Measurements from ENCODE around the gene MCF2. TPM values are rescaled to one million over a fixed set of nuclear protein-coding genes. Genes with fewer than 3 reads are reported as not detected.

MCF2 gene
- total and polyA plus RNA-seq, 5 experiments from 2014 or later: 0.13 to 1.5 (median 0.87) TPM; not detected in 1

DNA sequence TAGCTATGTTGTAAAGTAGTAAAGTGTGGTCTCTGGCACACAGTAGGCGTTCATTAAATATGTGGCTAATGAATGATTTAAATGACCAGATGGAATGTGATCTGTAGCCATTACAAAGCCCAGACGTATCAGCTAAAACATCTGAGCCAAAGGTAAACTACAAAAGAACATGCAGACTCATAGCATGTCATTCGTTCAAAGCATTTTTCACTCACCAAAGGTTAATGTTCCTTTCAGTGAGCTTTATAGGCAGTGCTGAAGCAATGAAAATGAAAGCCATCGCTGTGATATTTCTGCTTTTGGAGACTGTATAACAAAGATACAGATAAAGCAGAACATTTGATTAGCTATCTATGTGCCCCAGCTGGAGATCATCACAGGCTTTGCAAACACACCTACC lies 126.9 kb downstream of the MCF2 start:
- H3K27me3 Mint-ChIP-seq: no peaks in the 10 kb centered on the region
- no peaks in the 10 kb centered on the region for H3K9me3 Mint-ChIP-seq
- POLR2A ChIA-PET: no interaction called here
- ATAC-seq (no peak), DNase-seq (no peak)
- H3K36me3 Mint-ChIP-seq: peaks cover 0 to 3% (median 2%) of the 10 kb centered on the region in 3 donors
- H3K27ac Mint-ChIP-seq: no peak overlapping the region
- no peak overlapping the region for H3K4me3 Mint-ChIP-seq
- no peaks in the 10 kb centered on the region for H3K4me1 Mint-ChIP-seq

DNA sequence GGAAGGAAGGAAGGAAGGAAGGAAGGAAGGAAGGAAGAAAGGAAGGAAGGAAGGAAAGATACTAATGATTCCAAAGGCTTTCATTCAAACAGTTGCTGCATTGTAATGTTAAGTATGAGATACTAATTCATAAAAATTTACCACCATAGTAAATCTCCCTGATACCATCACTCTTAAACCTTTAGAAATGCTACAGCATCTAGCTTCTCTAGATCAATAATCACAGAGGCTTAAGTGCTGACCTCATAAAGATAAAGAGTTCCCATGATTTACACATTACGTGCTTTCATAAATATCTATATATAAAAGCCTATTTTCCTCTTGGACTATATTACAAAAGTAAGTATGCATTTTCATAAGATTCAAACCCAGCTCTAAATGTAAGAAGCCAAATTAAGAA lies 141.0 kb downstream of the MCF2 start:
- Mint-ChIP-seq H3K36me3 (no peaks in the 10 kb centered on the region), H3K27ac (peak overlapping the region in 1 of 10 donors; percentile 33), H3K4me1 (no peaks in the 10 kb centered on the region), H3K27me3 (no peaks in the 10 kb centered on the region), H3K4me3 (no peak overlapping the region), H3K9me3 (no peaks in the 10 kb centered on the region)
- ATAC-seq (no peak), DNase-seq (no peak)
- POLR2A ChIA-PET: no interaction called here

DNA sequence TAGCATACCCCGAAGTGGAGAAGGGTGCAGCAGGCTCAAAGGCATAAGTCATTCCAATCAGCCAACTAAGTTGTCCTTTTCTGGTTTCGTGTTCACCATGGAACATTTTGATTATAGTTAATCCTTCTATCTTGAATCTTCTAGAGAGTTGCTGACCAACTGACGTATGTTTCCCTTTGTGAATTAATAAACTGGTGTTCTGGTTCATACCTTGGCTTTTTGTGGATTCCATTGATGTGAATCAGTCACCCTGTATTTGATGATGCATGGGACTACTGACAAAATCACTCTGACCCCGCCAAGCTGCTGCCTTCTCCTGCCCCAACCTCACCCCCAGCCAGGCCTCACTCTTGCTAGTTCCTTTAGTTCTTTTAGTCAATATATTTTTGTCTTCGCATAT lies 144.7 kb downstream of the MCF2 start:
- DNase-seq (no peak), ATAC-seq (no peak)
- POLR2A ChIA-PET: no interaction called here
- Mint-ChIP-seq H3K36me3 (no peaks in the 10 kb centered on the region), H3K27ac (no peak overlapping the region), H3K9me3 (no peaks in the 10 kb centered on the region), H3K4me1 (no peaks in the 10 kb centered on the region), H3K27me3 (peaks cover 0 to 2% (median 0%) of the 10 kb centered on the region in 5 donors), H3K4me3 (no peak overlapping the region)

DNA sequence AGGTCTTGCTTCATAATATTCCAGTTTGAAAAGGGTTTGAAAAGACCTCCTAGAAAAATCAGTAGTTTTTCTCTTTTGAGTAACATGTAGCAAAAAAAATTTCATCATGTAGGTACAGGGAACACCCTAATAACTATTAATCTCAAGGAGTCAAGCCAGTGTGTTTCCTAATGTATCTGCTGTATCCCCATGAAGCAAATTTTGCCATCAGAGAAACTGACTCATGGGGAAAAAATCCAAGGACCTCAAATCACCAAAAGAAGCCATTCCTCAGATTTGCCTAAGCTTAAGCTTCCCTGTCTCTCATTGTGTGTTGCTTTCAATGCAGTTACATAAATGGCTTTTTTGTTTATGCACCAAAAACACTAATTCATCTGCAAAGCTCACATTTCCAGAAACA lies 147.7 kb downstream of the MCF2 start:
- Mint-ChIP-seq H3K36me3 (no peaks in the 10 kb centered on the region), H3K27me3 (peaks cover 0 to 2% (median 0%) of the 10 kb centered on the region in 5 donors), H3K9me3 (no peaks in the 10 kb centered on the region), H3K27ac (peak overlapping the region in 1 of 10 donors; percentile 44), H3K4me1 (no peaks in the 10 kb centered on the region), H3K4me3 (no peak overlapping the region)
- DNase-seq: no peak
- ATAC-seq: no peak
- POLR2A ChIA-PET: no interaction called here

DNA sequence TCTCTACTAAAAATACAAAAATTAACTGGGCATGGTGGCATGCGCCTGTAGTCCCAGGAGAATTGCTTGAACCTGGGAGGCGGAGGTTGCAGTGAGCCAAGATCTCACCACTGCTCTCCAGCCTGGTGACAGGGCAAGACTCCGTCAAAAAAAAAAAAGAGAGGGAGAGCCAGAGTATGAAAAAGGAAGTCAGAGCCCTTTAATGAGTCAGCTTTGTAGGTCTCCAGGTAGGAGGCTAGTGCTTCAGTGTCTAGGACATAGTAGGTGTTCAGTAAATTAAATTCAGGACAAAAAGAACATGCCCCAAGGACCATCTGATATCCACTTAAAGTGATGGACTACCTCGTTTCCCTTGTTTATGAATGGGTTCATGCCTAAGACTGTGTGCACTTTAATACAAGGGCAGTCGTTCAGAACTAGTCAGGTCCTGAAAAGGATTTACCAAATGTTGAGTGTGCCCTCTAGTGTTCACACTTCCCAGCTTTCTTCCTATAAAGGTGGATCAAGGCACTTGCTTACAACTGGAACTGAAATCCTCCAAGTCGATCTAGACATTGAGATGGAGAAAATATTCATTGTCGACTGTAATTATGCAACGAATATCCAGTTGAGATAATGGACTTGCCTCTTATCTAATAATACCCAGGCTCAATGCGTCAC lies 148.5 kb downstream of the MCF2 start:
- Mint-ChIP-seq H3K9me3 (no peaks in the 10 kb centered on the region), H3K36me3 (no peaks in the 10 kb centered on the region), H3K27ac (no peak overlapping the region), H3K27me3 (peaks cover 0 to 2% (median 0%) of the 10 kb centered on the region in 5 donors), H3K4me3 (no peak overlapping the region), H3K4me1 (peaks cover 0 to 6% (median 2%) of the 10 kb centered on the region in 4 donors)
- ATAC-seq (no peak), DNase-seq (peak in 2 of 10 donors; percentile 5 to 6)
- POLR2A ChIA-PET: no interaction called here

DNA sequence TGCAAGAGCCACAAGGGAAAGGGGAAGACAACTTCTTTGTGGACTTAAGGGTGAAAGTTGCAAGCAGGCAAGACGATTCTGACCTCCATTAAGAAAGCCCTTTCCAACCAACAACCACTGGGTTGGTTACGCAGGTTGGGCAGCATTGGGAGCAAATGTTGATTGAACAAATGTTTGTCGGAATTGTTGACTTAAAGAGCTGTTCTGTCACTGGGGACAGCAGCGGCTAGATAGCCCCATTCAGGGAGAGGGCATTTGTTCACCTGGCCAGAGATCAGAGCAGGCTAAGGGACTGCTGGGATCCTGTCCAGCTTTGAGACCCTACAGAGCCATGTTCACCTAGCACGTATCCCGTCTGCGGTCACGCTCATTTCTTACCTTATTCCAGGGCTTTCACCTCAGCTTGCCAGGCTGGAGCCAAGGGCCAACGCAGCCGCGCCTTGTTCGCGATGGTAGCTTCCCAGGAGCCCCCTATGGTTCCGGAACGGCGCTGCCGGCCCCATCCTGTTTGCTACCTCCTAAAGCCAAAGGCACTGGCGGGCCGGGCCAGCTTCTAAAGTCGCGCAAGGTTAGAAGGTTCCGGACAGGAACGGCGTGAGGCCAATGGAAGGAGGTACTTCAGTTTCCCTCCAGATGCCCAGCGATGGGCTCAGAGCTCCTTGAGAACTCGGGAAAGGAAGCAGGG lies 152.8 kb downstream of the MCF2 start:
- H3K36me3 Mint-ChIP-seq: no peaks in the 10 kb centered on the region
- no peak overlapping the region for H3K27ac Mint-ChIP-seq
- peaks cover 0 to 11% (median 5%) of the 10 kb centered on the region in 5 donors for H3K27me3 Mint-ChIP-seq
- ATAC-seq: no peak
- no peak for DNase-seq
- no peaks in the 10 kb centered on the region for H3K9me3 Mint-ChIP-seq
- POLR2A ChIA-PET: no interaction called here
- H3K4me1 Mint-ChIP-seq: peaks cover 0 to 18% (median 5%) of the 10 kb centered on the region in 4 donors
- H3K4me3 Mint-ChIP-seq: no peak overlapping the region

DNA sequence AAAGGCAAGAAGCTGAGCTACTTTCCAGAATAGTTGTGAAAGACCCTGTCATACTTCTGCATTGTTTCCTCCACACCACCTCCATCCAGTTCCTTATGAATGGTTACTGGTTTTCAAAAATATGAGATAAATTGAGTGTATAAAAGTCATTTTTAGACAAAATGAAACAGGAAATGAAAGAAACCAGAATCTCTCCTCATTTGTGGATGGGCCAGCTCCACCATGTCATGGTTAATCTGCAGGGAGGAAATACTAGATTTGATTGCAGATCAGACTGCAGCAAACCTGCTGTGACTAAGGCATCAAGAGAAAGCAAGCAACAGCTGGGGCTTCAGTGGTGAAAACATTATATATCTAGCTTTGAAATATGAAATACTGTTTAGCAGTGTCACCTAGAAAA lies 153.6 kb downstream of the MCF2 start:
- Mint-ChIP-seq H3K9me3 (no peaks in the 10 kb centered on the region), H3K27ac (no peak overlapping the region), H3K4me1 (peaks cover 0 to 18% (median 5%) of the 10 kb centered on the region in 4 donors), H3K27me3 (peaks cover 0 to 9% (median 5%) of the 10 kb centered on the region in 5 donors), H3K36me3 (no peaks in the 10 kb centered on the region), H3K4me3 (peak overlapping the region in 1 of 10 donors; percentile 42)
- DNase-seq (no peak), ATAC-seq (no peak)
- POLR2A ChIA-PET: no interaction called here

DNA sequence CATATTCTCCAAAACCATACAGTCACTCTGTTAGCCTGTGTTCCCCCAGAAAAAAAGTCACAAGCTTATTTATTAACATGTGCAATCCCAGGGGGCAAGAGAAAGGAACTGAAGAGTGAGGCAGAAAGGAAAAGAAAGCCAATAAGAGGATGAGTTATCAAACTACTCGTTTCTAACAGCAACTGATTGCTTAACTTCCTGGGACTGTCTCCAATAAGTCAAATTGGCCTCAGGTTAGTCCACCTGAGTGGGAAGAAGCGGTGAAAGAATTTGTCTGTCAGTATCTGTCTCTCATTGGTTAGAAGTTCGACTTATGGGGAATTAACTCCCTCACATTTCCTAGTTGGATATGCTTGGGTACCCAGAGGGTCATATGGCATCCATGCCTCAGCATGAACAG lies 163.4 kb downstream of the MCF2 start:
- DNase-seq: no peak
- Mint-ChIP-seq H3K4me3 (no peak overlapping the region), H3K27me3 (peaks cover 0 to 6% (median 0%) of the 10 kb centered on the region in 5 donors), H3K4me1 (no peaks in the 10 kb centered on the region), H3K9me3 (no peaks in the 10 kb centered on the region), H3K27ac (no peak overlapping the region), H3K36me3 (no peaks in the 10 kb centered on the region)
- no peak for ATAC-seq
- POLR2A ChIA-PET: no interaction called here

DNA sequence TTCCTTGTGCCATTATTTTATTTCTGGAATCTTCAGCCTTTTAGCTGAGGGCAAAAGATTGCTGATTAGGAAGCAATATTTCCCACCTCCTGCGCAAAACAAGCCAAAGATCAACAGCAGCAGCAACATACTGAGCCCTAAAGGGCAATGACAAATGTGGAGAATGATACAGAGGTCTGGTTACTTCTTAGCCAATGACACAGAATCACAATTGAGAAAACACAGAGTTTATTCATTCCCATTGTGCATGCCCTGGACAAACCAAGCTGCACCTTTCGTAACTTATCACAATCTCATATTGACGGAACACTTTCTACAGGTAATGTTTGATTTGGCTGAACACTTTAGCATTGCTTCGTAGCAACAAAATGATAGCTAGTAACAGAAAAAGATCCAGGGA lies 164.0 kb downstream of the MCF2 start:
- DNase-seq (no peak), ATAC-seq (no peak)
- POLR2A ChIA-PET: no interaction called here
- H3K27ac Mint-ChIP-seq: no peak overlapping the region
- H3K4me1 Mint-ChIP-seq: no peaks in the 10 kb centered on the region
- peaks cover 0 to 6% (median 0%) of the 10 kb centered on the region in 5 donors for H3K27me3 Mint-ChIP-seq
- no peak overlapping the region for H3K4me3 Mint-ChIP-seq
- no peaks in the 10 kb centered on the region for H3K9me3 Mint-ChIP-seq
- no peaks in the 10 kb centered on the region for H3K36me3 Mint-ChIP-seq

DNA sequence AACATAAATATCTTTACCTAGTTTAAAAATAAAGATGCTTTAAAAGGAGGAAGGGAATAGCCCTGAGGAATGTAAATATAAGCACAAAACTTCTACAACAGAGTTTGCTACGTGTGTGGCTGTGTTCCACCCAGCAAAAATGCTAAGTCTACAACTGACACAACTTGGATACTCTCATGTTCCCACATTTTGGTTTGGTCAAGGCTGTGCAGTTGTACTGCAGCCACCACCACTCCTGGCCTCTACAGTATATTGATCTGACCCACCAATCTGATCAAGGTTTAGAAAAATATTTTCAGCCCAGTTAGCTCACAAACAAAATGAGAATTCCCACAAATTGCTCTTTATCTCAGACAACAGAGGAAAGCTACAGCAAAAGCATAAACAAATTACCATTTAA lies 165.3 kb downstream of the MCF2 start:
- no peaks in the 10 kb centered on the region for H3K4me1 Mint-ChIP-seq
- H3K27ac Mint-ChIP-seq: no peak overlapping the region
- H3K27me3 Mint-ChIP-seq: peaks cover 0 to 10% (median 0%) of the 10 kb centered on the region in 5 donors
- no peaks in the 10 kb centered on the region for H3K36me3 Mint-ChIP-seq
- DNase-seq (no peak), ATAC-seq (no peak)
- POLR2A ChIA-PET: no interaction called here
- H3K4me3 Mint-ChIP-seq: no peak overlapping the region
- no peaks in the 10 kb centered on the region for H3K9me3 Mint-ChIP-seq

DNA sequence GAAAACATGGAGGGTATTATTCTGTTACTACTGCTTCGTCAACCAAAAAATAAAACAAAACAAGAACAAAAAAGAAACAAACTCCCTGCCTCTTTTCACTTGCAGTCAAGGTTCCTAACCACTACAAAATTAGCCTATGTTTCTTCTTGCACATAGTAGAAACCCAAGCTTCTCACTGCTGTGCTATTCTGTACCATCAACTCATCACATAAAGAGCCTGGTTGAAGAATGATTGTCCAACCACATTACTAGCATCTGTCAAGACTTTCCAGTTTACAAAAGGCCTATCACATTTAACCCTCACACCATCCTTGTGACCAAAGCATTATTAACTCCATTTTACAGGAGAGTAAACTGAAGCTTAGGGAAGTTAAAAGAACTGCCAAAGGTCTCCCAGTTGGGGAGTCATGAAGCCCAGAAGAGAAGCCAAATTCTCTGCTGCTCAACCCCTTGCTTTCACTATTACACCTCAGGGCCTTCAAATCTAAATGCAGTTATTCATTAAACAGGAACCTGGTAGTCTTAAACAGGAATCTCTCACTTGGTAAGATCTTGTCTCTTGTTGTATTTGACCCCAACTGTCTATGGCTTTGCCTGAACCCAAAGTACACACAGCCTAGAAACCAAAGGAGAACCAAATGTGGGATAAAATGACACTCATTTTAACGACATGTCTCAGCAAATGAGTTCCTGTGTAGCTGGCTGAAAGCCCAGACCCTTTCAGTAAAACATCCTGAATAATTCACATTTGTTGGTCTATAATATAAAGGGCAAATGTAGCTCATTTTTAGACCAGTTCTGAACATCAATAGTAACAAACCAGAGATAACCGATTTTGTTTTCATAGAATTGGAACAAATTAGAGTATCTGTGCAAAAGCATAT lies 168.8 kb downstream of the MCF2 start:
- no peaks in the 10 kb centered on the region for H3K9me3 Mint-ChIP-seq
- no peaks in the 10 kb centered on the region for H3K4me1 Mint-ChIP-seq
- POLR2A ChIA-PET: no interaction called here
- ATAC-seq: no peak
- H3K4me3 Mint-ChIP-seq: no peak overlapping the region
- no peaks in the 10 kb centered on the region for H3K36me3 Mint-ChIP-seq
- H3K27me3 Mint-ChIP-seq: peaks cover 0 to 10% (median 0%) of the 10 kb centered on the region in 5 donors
- no peak for DNase-seq
- H3K27ac Mint-ChIP-seq: no peak overlapping the region

DNA sequence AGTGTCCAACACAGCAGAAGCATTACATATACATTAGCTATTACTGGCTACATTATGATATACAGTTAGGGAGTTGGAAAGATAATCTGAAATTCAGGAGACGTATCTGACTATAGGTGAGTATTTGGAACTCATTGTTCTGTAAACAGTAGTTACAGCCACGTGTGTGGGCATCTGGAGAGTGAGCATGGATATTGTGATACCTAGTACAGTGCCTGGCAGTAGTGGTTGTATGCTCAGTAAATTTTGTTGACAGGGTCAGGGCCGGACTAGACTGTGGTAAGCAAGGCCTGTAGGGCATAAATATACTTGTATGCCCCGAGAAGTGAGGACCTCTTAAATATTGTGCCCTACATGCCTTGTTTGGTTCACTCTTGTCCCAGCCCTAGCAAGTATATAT lies 174.5 kb downstream of the MCF2 start:
- ATAC-seq: no peak
- H3K27me3 Mint-ChIP-seq: peaks cover 0 to 1% (median 0%) of the 10 kb centered on the region in 5 donors

DNA sequence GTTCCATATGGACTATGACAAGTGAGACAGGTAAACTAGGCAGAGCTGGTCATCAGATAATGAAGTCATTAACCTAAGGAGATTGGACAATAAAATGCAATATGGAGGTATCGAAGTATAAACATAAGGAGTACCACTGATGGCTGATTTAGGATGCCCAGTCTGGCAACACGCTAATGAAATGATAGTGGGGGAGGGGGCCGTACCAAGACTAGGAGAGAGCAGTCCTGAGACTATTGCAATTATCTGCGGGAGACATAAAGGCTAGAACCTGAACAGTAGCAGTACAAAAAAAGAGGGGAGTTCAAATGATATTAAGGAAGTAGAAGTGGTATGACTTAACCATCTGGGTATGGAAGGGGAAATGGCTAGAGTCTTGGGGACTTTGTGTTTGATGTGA lies 175.1 kb downstream of the MCF2 start:
- no peaks in the 10 kb centered on the region for H3K4me1 Mint-ChIP-seq
- H3K27me3 Mint-ChIP-seq: peaks cover 0 to 1% (median 0%) of the 10 kb centered on the region in 5 donors
- POLR2A ChIA-PET: no interaction called here
- ATAC-seq (no peak), DNase-seq (no peak)
- H3K4me3 Mint-ChIP-seq: no peak overlapping the region
- H3K9me3 Mint-ChIP-seq: no peaks in the 10 kb centered on the region
- H3K27ac Mint-ChIP-seq: no peak overlapping the region
- H3K36me3 Mint-ChIP-seq: no peaks in the 10 kb centered on the region

More for the DNA sequence above, 174.5 kb downstream of the MCF2 start:
- Mint-ChIP-seq H3K4me3 (no peak overlapping the region), H3K27ac (no peak overlapping the region), H3K4me1 (no peaks in the 10 kb centered on the region), H3K36me3 (no peaks in the 10 kb centered on the region), H3K9me3 (no peaks in the 10 kb centered on the region)
- POLR2A ChIA-PET: no interaction called here
- no peak for DNase-seq

All from naive thymus-derived CD8-positive, alpha-beta T cell (primary cell).